ENCODE measurements around the gene KDF1.

Gene KDF1

GRCh38 chr1:26998429-26999300 is 38.4 kb upstream of the KDF1 start:
- TF ChIP-seq, protein P1, sequence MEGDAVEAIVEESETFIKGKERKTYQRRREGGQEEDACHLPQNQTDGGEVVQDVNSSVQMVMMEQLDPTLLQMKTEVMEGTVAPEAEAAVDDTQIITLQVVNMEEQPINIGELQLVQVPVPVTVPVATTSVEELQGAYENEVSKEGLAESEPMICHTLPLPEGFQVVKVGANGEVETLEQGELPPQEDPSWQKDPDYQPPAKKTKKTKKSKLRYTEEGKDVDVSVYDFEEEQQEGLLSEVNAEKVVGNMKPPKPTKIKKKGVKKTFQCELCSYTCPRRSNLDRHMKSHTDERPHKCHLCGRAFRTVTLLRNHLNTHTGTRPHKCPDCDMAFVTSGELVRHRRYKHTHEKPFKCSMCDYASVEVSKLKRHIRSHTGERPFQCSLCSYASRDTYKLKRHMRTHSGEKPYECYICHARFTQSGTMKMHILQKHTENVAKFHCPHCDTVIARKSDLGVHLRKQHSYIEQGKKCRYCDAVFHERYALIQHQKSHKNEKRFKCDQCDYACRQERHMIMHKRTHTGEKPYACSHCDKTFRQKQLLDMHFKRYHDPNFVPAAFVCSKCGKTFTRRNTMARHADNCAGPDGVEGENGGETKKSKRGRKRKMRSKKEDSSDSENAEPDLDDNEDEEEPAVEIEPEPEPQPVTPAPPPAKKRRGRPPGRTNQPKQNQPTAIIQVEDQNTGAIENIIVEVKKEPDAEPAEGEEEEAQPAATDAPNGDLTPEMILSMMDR (IDR thresholded peaks at IDR 0.05), result no peak

GRCh38 chr1:26996665-26997064 is 36.4 kb upstream of the KDF1 start:
- TF ChIP-seq, protein P1 (IDR thresholded peaks at IDR 0.05), result no peak

DNA sequence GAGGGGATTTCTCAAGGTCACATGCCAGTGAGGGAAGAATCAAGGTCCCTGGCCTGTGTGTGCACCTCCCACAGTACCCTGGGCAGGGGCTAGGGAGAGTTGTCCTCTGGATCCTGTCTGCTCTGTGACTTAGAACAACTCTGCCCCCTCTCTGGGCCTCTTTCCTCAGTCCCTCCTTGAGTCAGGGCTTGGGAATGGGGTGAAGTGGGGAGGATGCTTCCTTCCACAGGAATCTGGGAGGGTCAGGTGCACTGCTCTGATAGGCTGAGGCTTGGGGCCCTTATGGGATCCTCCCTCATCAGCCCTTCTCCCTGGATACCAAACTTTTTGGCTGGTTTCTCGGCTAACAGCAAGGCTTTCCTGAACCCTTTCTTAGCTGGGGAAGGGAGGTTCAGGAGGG is 35.8 kb upstream of the KDF1 start:
- TF ChIP-seq, protein P1 (IDR thresholded peaks at IDR 0.05), result no peak

- TF ChIP-seq, protein P1 (IDR thresholded peaks at IDR 0.05), result no peak
Measured at GRCh38 chr1:26994787-26995517, 34.7 kb upstream of the KDF1 start.

DNA sequence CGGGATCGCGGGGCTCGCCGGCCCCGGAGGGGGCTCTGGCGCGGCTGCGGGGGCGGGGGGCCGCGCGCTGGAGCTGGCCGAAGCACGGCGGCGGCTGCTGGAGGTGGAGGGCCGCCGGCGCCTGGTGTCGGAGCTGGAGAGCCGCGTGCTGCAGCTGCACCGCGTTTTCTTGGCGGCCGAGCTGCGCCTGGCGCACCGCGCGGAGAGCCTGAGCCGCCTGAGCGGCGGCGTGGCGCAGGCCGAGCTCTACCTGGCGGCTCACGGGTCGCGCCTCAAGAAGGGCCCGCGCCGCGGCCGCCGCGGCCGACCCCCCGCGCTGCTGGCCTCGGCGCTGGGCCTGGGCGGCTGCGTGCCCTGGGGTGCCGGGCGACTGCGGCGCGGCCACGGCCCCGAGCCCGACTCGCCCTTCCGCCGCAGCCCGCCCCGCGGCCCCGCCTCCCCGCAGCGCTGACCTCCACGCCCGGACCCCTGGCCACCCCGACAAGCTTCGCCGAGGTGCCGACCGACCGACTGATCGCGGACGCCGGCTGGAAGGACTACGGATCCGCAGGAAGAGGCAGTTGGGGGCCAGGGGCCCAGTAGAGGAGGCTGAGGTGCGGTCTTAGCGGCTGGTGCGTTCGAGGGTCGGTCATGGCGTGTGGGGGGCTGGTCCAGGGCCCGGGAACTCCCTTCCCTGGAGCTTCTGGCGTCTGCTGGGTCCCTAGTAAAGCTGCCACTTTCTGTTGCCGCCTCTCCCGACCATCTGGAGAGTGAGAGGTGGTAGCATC is 33.9 kb upstream of the KDF1 start:
- TF ChIP-seq, protein P1 (IDR thresholded peaks at IDR 0.05), result no peak

- TF ChIP-seq, protein P1 (IDR thresholded peaks at IDR 0.05), result no peak
Measured at GRCh38 chr1:26993237-26994019, 33.2 kb upstream of the KDF1 start, which contains the start of gene TRNP1. TRNP1 (plus strand) TSS chr1:26993692; CDS start chr1:26993787, 95 bp downstream.

Measured in LNCAP (cell line).